Glutamatergic neuron (in vitro differentiated cells): Measurements from ENCODE around the gene ZNF319. TPM values are rescaled to one million over a fixed set of nuclear protein-coding genes. Genes with fewer than 3 reads are reported as not detected.

Source experiments
- DNase-seq: peaks from one replicate; pipeline ENCODE4 v3.0.0; 2022
- H3K27ac Mint-ChIP-seq: one replicate; pipeline ENCODE4 v1.8.0; 2020; ENCODE audit warnings: mild to moderate bottlenecking, mixed read lengths, inconsistent platforms; ENCODE audit not compliant: unreplicated experiment
- H3K27me3 Mint-ChIP-seq: one replicate; pipeline ENCODE4 v1.8.0; 2020; ENCODE audit warnings: mild to moderate bottlenecking, moderate library complexity, mixed read lengths, inconsistent platforms; ENCODE audit not compliant: unreplicated experiment
- H3K36me3 Mint-ChIP-seq: one replicate; pipeline ENCODE4 v1.8.0; 2020; ENCODE audit warnings: mild to moderate bottlenecking, mixed read lengths, inconsistent platforms; ENCODE audit not compliant: unreplicated experiment
- H3K4me1 Mint-ChIP-seq: one replicate; pipeline ENCODE4 v1.8.0; 2020; ENCODE audit warnings: mild to moderate bottlenecking, low read depth, mixed read lengths, inconsistent platforms; ENCODE audit not compliant: unreplicated experiment
- H3K4me3 Mint-ChIP-seq: one replicate; pipeline ENCODE4 v1.8.0; 2020; ENCODE audit warnings: mild to moderate bottlenecking, mixed read lengths, inconsistent platforms; ENCODE audit not compliant: unreplicated experiment
- H3K9me3 Mint-ChIP-seq: one replicate; pipeline ENCODE4 v1.8.0; 2020; ENCODE audit warnings: mild to moderate bottlenecking, moderate library complexity, mixed read lengths, inconsistent platforms; ENCODE audit not compliant: unreplicated experiment
- CTCF ChIP-seq: fragments of 200-600 bp; sonication (generic); IDR thresholded peaks from one replicate; pipeline ENCODE4 v1.5.0; 2021; ENCODE audit not compliant: partially characterized antibody, unreplicated experiment
- total RNA-seq: library from RNA; stranded (reverse); fragmentation: NEBNext Ultra II Directional; extraction: Animal tissue kit (Norgen Biotek cat#: 25700); gene quantifications from one replicate; pipeline ENCODE4 v1.2.1, GENCODE V29; 2021; ENCODE audit not compliant: unreplicated experiment

The ZNF319 gene
- total RNA-seq, 1 donor from 2014 or later, result 13.9 TPM

GRCh38 chr16:57977418-57978069 lies 22.9 kb downstream of the ZNF319 start:
- H3K36me3 Mint-ChIP-seq, result no peaks in the 10 kb centered on the region
- no peaks in the 10 kb centered on the region for H3K27me3 Mint-ChIP-seq
- H3K27ac Mint-ChIP-seq, result no peak overlapping the region
- no peak overlapping the region for H3K4me3 Mint-ChIP-seq
- no peak for TF ChIP-seq CTCF
- no peaks in the 10 kb centered on the region for H3K9me3 Mint-ChIP-seq
- no peaks in the 10 kb centered on the region for H3K4me1 Mint-ChIP-seq
- no peak for DNase-seq

- Mint-ChIP-seq H3K27ac (no peak overlapping the region), H3K27me3 (no peaks in the 10 kb centered on the region), H3K4me1 (no peaks in the 10 kb centered on the region), H3K9me3 (no peaks in the 10 kb centered on the region), H3K4me3 (no peak overlapping the region), H3K36me3 (no peaks in the 10 kb centered on the region)
- TF ChIP-seq CTCF, result no peak
- DNase-seq, result no peak
Measured at GRCh38 chr16:57976331-57976796, 24.1 kb downstream of the ZNF319 start.

- TF ChIP-seq CTCF, result no peak
- no peak for DNase-seq
- Mint-ChIP-seq H3K4me1 (no peaks in the 10 kb centered on the region), H3K36me3 (no peaks in the 10 kb centered on the region), H3K27me3 (peaks cover 2% of the 10 kb centered on the region), H3K9me3 (no peaks in the 10 kb centered on the region), H3K27ac (no peak overlapping the region), H3K4me3 (no peak overlapping the region)
Measured at GRCh38 chr16:57972306-57972705, 28.2 kb downstream of the ZNF319 start.

- no peak for DNase-seq
- no peak for TF ChIP-seq CTCF
- H3K27ac Mint-ChIP-seq, result no peak overlapping the region
- H3K9me3 Mint-ChIP-seq, result no peaks in the 10 kb centered on the region
- no peaks in the 10 kb centered on the region for H3K36me3 Mint-ChIP-seq
- no peak overlapping the region for H3K4me3 Mint-ChIP-seq
- no peaks in the 10 kb centered on the region for H3K4me1 Mint-ChIP-seq
- peaks cover 3% of the 10 kb centered on the region for H3K27me3 Mint-ChIP-seq
Measured at GRCh38 chr16:57971848-57972247, 28.6 kb downstream of the ZNF319 start.

GRCh38 chr16:57970970-57971369 lies 29.5 kb downstream of the ZNF319 start, which contains the start of gene CNGB1:
TSS of gene CNGB1 (minus strand) at chr16:57971128. CDS start at chr16:57967286, 3,842 bp downstream.
- DNase-seq, result no peak
- Mint-ChIP-seq H3K4me1 (no peaks in the 10 kb centered on the region), H3K27me3 (peaks cover 3% of the 10 kb centered on the region), H3K36me3 (no peaks in the 10 kb centered on the region), H3K4me3 (no peak within 1 kb of the TSS), H3K9me3 (no peaks in the 10 kb centered on the region), H3K27ac (no peak within 1 kb of the TSS)
- no peak for TF ChIP-seq CTCF
